DND-41 (cell line): ENCODE measurements around the gene PAX2.

Experiments
- CTCF ChIP-seq: IDR thresholded peaks from 2 replicates; pipeline ENCODE4 v1.5.1; 2012; ENCODE audit warnings: borderline replicate concordance, low read length, moderate library complexity, mild to moderate bottlenecking; ENCODE audit not compliant: poor library complexity, severe bottlenecking; ENCODE audit errors: extremely low read depth
- EZH2 ChIP-seq: IDR thresholded peaks from 3 replicates; pipeline ENCODE4 v1.6.1; 2012; ENCODE audit warnings: borderline replicate concordance, low read depth, mild to moderate bottlenecking, moderate library complexity, low read length, inconsistent platforms; ENCODE audit not compliant: severe bottlenecking

GRCh38 chr10:100707261-100707848 is 38.0 kb upstream of the PAX2 start:
- TF ChIP-seq CTCF (no peak), EZH2 (no peak)
